ENCODE results near the gene TSPYL6. TPM values are rescaled to one million over a fixed set of nuclear protein-coding genes. Genes with fewer than 3 reads are reported as not detected.

The TSPYL6 gene
- total RNA-seq (not detected), total RNA-seq (0 to 0.11 (median 0) reads per million in 172 experiments)
- 0.06 TPM for polyA plus RNA-seq (2013, experiment 1 of 2)
- polyA plus RNA-seq (2013, experiment 2 of 2) = 0.11 TPM

GRCh38 chr2:54256091-54256694 lies at the start of gene TSPYL6:
Gene TSPYL6 (minus strand): TSS chr2:54256229. CDS start chr2:54256151, 78 bp downstream.
- intact Hi-C loops (cut with DNase I, micrococcal nuclease) = no loop called here
- H3K4me3 Mint-ChIP-seq = no peak within 1 kb of the TSS

GRCh38 chr2:54303631-54304030 lies 47.6 kb upstream of the TSPYL6 start:
- H3K27ac ChIP-seq (ENCODE audit: low read depth in 1 of 2, low read length in 2 of 2) = no peak overlapping the region
- H3K4me1 ChIP-seq (ENCODE audit: insufficient read depth, low read length) = no peaks in the 10 kb centered on the region
- Mint-ChIP-seq H3K36me3 (ENCODE audit: low read depth) (no peaks in the 10 kb centered on the region), H3K27me3 (no peaks in the 10 kb centered on the region), H3K9me3 (no peaks in the 10 kb centered on the region), H3K4me1 (ENCODE audit: low read depth) (no peaks in the 10 kb centered on the region), H3K4me3 (no peak overlapping the region), H3K27ac (no peak overlapping the region)
- no peak for DNase-seq
- H3K27me3 ChIP-seq (ENCODE audit: control insufficient read depth in 1 of 2, insufficient read depth in 2 of 2, low read length in 2 of 2) = no peaks in the 10 kb centered on the region
- H3K36me3 ChIP-seq (ENCODE audit: insufficient read depth, low read length) = no peaks in the 10 kb centered on the region
- TF ChIP-seq CTCF (IDR thresholded peaks at IDR 0.05) = no peak
- ATAC-seq (ENCODE audit: poor library complexity) = no peak
- no peak overlapping the region for H3K4me3 ChIP-seq (ENCODE audit: low read length)
- H3K9me3 ChIP-seq (ENCODE audit: control insufficient read depth in 1 of 2, insufficient read depth in 1 of 2, low read length in 2 of 2) = no peaks in the 10 kb centered on the region
- CTCF ChIA-PET = interaction anchor here (0.9 kb wide), 1 partner anchor 11 kb away, joined by 3 read pairs; no protein-coding TSS in a partner anchor
- intact Hi-C loops (cut with DNase I, micrococcal nuclease) = no loop called here
- POLR2A ChIA-PET = no interaction called here

More at GRCh38 chr2:54256091-54256694, at the start of gene TSPYL6:
- Histone ChIP-seq H3K4me1 (ENCODE audit: insufficient read depth, low read length) (no peaks in the 10 kb centered on the region), H3K27me3 (ENCODE audit: control insufficient read depth in 1 of 2, insufficient read depth in 2 of 2, low read length in 2 of 2) (no peaks in the 10 kb centered on the region), H3K27ac (ENCODE audit: low read depth in 1 of 2, low read length in 2 of 2) (no peak within 1 kb of the TSS), H3K36me3 (ENCODE audit: insufficient read depth, low read length) (no peaks in the 10 kb centered on the region), H3K4me3 (ENCODE audit: low read length) (no peak within 1 kb of the TSS), H3K9me3 (ENCODE audit: control insufficient read depth in 1 of 2, insufficient read depth in 1 of 2, low read length in 2 of 2) (peaks cover 0 to 15% of the 10 kb centered on the region in 2 experiments)
- POLR2A ChIA-PET = no interaction called here
- TF ChIP-seq CTCF (IDR thresholded peaks at IDR 0.05) = no peak
- Mint-ChIP-seq H3K9me3 (no peaks in the 10 kb centered on the region), H3K4me1 (ENCODE audit: low read depth) (no peaks in the 10 kb centered on the region), H3K36me3 (ENCODE audit: low read depth) (peaks cover 23% of the 10 kb centered on the region), H3K27ac (no peak within 1 kb of the TSS), H3K27me3 (no peaks in the 10 kb centered on the region)
- ATAC-seq (ENCODE audit: poor library complexity) (no peak), DNase-seq (no peak)
- CTCF ChIA-PET = no interaction called here

GRCh38 chr2:54298514-54298913 lies 42.5 kb upstream of the TSPYL6 start:
- TF ChIP-seq CTCF (IDR thresholded peaks at IDR 0.05) = no peak
- H3K27me3 Mint-ChIP-seq = no peaks in the 10 kb centered on the region
- Histone ChIP-seq H3K4me3 (ENCODE audit: low read length) (no peak overlapping the region), H3K36me3 (ENCODE audit: insufficient read depth, low read length) (no peaks in the 10 kb centered on the region), H3K27ac (ENCODE audit: low read depth in 1 of 2, low read length in 2 of 2) (no peak overlapping the region), H3K4me1 (ENCODE audit: insufficient read depth, low read length) (no peaks in the 10 kb centered on the region), H3K9me3 (ENCODE audit: control insufficient read depth in 1 of 2, insufficient read depth in 1 of 2, low read length in 2 of 2) (no peaks in the 10 kb centered on the region), H3K27me3 (ENCODE audit: control insufficient read depth in 1 of 2, insufficient read depth in 2 of 2, low read length in 2 of 2) (no peaks in the 10 kb centered on the region)
- ATAC-seq (ENCODE audit: poor library complexity) (no peak), DNase-seq (no peak)
- H3K9me3 Mint-ChIP-seq = no peaks in the 10 kb centered on the region
- CTCF ChIA-PET = no interaction called here
- no peak overlapping the region for H3K4me3 Mint-ChIP-seq
- POLR2A ChIA-PET = no interaction called here
- intact Hi-C loops (cut with DNase I, micrococcal nuclease) = no loop called here
- H3K4me1 Mint-ChIP-seq (ENCODE audit: low read depth) = no peaks in the 10 kb centered on the region
- no peaks in the 10 kb centered on the region for H3K36me3 Mint-ChIP-seq (ENCODE audit: low read depth)
- H3K27ac Mint-ChIP-seq = no peak overlapping the region

All from CD4-positive, alpha-beta T cell (primary cell).